Stimulated activated CD4-positive, alpha-beta T cell treated with anti-CD3 and anti-CD28 coated beads, Interleukin-2, amount 100 ng/mL, for 4 hours (primary cell): Measurements from ENCODE around the gene ZNF410.
A peak's percentile ranks its signal among the peaks of the same experiment; 100 is the strongest.
"Not testable (repeated sequence)": the region's sequence is repeated elsewhere in the genome, so short reads cannot be mapped to it uniquely, and the experiment has no call there.

Source experiments
- DNase-seq: peaks from one replicate; pipeline ENCODE4 v3.0.0-alpha.2; 2020; ENCODE audit warnings: low read depth

The ZNF410 gene, protein sequence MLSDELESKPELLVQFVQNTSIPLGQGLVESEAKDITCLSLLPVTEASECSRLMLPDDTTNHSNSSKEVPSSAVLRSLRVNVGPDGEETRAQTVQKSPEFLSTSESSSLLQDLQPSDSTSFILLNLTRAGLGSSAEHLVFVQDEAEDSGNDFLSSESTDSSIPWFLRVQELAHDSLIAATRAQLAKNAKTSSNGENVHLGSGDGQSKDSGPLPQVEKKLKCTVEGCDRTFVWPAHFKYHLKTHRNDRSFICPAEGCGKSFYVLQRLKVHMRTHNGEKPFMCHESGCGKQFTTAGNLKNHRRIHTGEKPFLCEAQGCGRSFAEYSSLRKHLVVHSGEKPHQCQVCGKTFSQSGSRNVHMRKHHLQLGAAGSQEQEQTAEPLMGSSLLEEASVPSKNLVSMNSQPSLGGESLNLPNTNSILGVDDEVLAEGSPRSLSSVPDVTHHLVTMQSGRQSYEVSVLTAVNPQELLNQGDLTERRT

DNA sequence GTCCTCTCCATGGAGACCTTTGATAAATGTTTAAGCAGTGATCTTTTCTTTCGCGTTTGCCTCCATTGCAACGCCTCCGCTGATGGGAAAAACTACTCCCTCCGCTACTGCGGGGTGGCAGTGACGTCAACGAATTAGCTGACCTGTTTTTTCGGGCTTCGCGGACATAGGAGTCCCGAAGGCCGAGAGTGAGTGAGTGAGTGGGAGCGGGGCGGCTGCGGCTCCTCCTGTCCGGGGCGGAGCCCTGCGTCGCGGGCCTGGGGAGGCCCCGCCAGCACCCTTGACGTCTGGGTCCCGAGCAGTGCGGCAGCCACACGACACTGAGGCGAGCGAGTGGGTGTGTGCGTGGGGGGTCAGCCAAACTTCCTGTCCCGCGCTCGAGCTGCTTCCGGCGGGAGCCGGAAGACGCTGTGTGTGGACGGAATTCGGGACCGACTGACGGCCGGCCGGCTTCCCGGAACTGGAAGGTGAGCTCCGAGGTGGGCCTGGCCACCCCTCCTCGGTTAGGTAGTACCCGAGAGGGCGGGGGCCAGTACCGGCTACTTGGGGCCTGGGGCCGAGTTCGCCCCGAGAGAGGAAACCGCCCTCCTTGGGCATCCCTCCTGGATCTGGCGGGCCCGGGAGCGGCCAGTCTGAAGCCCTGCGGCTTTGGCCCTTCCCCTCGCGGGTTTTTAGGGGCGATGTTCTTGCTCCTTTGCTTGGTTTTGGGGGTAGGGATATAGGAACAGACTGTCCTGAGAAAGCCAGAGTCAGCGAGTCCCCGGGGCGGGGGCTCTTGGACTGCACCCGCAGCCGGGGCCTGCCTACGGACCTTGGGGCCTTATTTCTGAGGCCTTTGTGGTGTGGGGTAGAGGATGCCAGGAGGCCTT is at the start of gene ZNF410:
TSS of gene ZNF410 (plus strand) at position 411 of the 869 bp plus-strand sequence. CDS start 5,317 bp downstream, outside the sequence.
- DNase-seq, result peak; percentile 89

DNA sequence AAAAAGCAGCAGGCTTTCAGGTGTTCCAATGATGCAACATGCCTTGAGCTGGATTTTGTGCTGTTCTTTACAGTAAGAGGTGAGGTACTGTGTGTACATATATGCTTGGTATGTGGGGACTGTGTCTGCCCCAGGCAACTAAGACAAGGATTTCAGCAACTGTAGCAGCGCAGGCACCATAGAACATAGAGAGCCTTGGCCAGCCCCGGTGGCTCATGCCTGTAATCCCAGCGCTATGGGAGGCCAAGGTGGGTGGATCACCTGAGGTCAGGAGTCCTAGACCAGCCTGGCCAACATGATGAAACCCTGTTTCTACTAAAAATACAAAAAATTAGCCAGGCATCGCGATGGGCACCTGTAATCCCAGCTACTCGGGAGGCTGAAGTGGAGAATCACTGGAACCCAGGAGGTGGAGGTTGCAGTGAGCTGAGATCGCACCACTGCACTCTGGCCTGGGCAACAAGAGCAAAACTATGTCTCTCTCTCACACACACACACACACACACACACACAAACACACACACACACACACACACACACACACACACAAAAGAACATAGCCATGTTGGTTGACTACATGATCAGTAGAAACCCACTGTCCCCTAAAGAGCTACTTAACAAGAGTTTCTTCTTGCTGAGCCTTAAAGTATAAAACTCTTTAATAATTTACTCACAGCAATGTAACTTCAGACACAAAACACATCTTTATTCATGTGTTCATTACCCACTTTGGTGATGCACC is 48.2 kb upstream of the ZNF410 start:
- not testable (repeated sequence) for DNase-seq

DNA sequence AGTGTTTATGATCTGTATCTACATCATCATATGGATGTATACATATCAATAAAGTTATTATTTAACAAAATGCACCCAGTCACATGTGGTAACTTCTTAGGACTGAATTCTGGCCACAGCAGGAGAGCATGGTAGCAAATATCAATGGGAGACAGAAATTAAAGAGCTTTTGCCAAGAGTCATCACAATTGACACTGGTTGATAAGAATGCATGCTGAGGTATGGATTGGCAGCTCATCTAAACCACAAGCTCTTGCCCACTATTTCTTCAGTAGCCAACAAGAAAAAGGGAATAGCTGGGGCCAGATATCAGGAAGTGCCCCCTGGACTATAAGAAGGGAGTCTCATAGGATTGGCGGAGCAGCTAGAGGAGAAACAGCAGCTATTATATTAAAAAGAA is 44.5 kb upstream of the ZNF410 start:
- DNase-seq, result no peak

DNA sequence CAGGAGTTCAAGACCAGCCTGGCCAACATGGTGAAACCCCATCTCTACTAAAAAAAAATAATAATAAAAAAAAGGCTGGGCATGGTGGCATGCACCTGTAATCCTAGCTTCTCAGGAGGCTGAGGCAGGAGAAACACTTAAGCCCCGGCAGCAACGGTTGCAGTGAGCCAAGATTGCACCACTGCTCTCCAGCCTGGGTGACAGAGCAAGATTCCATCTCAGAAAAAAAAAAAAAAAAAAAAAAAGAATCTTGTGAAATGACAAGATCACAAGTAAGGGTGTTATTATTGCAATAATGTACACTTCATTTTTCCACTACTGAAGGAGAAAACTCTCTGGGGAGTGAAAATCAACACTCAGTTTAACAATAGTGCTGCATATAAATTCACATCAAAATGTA is 43.8 kb upstream of the ZNF410 start:
- no peak for DNase-seq

DNA sequence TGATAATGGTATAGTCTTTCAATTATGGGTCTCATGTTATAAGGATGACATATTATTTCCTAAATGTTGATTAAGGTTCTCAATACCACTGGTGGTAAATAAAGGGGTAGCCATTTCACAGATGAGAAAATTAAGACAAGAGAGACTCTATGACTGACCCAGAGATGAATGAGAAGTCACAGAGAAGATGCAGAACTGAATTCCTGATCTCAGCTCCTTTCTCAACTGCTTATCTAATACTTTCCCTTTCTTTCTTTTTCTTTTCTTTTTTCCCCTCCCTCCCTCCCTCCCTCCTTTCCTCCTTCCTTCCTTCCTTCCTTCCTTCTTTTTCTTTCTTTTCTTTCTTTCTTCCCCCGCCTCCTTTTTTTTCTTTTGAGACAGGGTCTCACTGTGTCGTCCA is 43.4 kb upstream of the ZNF410 start:
- no peak for DNase-seq

DNA sequence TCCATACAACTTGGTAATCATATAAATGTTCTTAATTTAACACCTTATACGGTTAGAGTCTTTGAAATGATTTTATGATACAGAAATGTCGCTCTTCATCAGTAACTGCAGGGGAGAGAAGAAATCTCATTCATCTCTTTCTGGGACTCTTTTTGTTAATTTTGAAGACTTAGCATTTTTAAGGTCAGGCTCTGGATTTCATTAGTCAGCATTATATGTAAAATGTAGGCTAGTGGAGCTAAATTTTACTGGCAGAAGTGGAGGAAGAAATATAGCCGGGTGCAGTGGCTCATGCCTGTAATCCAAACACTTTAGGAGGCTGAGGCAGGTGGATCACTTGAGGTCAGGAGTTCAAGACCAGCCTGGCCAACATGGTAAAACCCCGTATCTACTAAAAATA is 39.7 kb upstream of the ZNF410 start:
- DNase-seq, result no peak

DNA sequence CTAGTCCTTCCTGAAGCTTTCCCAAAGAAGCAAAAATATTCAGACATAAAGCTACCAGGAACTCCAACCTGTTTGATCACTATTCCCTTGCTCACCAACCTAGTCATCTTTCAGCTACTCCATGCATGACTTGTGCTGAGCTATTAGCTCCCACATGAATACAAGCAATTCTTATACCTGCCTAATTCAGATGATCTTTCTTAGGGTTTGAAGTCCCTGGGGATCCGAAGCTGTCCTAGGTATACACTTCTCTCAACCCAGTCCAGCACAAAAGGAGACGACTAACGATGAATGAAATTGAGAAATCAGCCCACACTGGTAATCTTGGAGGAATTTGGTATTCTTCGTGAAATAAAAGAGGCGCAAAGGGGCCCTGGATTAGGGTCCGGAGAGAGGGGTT is 35.7 kb upstream of the ZNF410 start:
- DNase-seq, result no peak

DNA sequence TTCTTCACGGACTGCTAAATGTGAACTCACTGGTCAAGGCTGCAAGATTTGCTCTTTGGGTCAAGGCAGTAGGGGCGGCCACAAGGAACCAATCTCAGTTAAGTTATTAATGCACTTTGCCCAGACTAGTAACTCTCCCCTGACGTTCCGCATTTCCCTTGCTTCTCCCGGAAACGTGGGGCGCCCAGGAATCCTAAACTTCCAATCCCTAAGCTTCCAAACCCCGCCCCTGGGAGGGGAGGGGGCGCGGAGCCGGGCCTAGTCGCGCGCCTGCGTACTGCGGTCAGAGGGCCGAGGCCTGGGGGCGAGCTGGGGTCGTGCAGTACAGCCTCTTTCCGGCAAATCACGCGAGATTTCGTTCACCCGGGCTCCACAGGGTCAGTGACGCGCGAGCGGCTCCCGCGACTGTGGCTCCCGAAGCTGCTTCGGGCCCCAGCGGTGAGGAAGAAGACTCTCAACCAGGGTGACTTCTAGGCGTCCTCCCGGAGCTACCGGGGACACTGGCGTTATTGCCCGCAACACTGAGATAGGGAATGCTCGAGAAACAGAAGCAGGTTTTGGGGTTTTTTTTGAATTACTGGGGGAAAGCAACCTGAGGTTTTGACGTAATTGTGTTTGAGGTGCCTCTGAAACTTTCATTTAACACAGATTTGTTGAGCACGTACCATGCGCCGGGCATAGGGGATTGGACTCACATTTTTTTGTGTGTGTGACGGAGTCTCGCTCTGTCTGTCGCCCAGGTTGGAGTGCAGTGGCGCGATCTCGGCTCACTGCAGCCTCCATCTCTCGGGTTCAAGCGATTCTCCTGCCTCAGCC is 34.9 kb upstream of the ZNF410 start, which contains the start of gene PTGR2:
TSS of gene PTGR2 (plus strand) at position 265 of the 816 bp plus-strand sequence. CDS start 7,032 bp downstream, outside the sequence.
- DNase-seq, result peak; percentile 87

DNA sequence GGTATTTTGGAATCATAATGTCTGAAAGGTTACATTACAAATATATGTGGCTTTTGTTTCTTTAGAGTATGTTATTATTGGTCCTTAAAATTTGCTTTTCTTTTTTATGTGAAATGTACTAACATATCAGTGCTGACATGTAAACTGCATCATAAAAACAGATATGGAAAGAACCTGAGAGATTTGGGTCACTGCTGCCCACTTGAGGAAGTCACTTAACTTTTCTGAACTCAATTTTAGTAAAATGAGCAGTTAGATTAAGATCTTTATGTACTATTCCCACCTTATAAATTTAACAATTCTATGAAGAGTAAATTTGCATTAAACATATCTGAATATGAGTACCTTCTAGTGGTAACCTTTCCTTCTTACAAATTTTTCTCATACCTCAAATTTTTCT is 27.5 kb upstream of the ZNF410 start:
- DNase-seq, result no peak

DNA sequence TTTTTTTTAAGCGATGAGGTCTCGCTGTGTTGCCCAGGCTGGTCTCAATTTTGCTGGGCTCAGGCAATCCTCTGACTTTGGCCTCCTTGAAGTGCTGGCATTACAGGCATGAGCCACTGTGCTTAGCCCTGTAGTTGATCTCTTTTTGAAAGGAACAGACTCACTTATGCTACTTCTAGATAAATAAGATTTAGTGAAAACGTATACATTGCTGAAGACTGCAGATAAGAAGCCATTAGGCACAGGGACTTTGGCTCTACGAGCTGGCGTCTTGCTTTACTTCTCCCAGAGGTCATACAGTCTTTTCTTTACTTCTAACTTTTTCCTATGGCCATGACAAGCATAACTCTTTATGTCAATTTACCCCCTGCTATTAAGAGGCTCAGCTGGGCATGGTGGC is 25.6 kb upstream of the ZNF410 start:
- DNase-seq, result no peak

DNA sequence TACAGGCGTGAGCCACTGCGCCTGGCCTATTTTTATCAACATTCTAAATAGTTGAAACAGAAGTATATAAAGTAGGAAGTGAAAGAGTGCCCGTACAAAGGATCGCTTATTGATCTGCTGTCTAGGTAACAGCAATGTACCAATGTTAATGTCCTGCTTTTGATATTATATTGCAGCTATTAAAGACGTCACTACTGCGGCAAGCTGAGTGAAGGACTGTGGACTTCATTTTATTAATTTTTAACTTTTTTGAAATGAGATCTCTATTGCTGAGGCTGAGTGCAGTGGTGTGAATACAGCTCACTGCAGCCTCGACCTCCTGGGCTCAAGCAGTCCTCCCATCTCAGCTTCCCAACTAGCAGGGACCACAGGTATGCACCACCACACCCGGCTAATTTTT is 24.2 kb upstream of the ZNF410 start:
- no peak for DNase-seq

DNA sequence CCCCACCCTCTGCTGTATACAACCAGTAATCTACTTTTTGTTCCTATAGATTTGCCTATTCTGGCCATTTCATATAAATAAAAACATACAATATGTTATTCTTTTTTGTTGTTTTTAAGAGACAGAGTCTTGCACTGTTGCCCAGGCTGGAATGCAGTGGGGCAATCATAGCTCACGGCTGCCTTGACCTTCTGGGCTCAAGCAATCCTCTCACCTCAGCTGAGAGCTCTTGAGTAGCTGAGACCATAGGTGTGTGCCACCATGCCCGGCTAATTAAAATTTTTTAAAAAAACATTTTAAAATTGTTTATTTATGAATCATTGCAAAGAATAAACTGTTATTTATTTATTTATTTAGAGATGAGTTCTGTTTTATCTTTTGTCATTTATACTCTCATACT is 23.4 kb upstream of the ZNF410 start:
- DNase-seq, result no peak

DNA sequence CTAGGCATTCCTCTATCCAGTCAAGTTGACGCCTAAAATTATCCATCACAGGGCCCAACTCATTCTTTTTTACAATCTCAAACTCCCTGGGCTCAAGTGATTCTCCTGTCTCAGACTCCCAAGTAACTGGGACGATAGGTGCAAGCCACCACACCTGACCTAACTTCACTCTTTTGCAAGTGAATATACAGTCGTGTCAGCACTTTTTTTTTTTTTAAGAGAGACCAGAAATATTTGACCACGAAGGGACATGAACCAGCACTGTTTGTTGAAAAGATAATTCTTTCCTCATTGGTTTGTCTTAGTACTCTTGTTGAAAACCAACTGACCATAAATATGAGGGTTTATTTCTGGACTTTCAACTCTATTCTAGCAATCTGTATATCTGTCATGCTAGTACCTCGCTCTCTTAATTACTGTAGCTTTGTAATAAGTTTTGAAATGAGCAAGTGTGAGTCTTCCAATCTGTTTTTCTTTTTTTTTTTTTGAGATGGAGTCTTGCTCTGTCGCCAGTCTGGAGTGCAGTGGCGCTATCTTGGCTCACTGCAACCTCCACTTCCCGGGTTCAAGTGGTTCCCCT is 21.0 kb upstream of the ZNF410 start:
- no peak for DNase-seq

DNA sequence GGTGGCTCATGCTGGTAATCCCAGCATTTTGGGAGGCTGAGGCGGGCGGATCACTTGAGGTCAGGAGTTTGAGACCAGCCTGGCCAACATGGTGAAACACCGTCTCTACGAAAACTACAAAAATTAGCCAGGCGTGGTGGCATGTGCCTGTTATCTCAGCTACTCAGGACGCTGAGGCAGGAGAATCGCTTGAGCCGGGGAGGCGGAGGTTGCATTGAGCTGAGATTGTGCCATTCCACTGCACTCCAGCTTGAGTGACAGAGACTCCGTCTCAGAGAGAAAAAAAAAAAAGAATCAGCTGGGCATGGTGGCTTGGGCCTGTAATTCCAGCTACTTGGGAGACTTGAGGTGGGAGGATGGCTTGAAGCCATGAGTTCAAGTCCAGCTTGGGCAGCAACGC is 16.9 kb upstream of the ZNF410 start:
- not testable (repeated sequence) for DNase-seq

DNA sequence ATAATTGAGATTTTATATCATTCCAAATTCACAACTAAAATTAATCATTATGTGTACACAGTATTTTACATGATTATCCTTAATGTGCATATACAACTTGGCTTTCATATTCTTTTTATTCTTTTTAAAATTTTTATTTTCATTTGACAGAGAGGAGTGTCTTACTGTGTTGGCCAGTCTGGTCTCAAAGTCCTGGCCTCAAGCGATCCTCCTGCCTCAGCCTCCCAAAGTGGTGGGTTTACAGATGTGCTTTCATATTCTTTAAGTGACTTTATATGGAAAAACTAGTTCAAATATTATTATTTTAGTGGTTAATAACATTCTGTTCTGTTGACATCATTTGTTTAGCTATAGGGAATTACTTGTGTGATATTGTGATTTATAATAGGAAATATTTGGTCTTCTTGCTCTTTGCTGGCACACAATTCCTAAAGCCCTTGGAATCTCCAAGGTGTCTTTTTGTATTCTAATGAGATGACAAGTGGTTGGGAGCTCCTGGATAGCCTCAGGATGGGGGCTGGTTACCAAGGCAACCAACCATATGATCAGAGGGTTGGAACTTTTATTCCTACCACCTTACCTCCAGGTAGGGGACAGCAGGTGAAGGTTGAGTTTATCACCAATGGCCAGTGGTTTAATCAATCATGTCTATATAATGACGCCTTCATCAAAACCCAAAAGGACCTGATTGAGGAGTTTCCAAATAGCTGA is 16.0 kb upstream of the ZNF410 start:
- DNase-seq, result no peak

DNA sequence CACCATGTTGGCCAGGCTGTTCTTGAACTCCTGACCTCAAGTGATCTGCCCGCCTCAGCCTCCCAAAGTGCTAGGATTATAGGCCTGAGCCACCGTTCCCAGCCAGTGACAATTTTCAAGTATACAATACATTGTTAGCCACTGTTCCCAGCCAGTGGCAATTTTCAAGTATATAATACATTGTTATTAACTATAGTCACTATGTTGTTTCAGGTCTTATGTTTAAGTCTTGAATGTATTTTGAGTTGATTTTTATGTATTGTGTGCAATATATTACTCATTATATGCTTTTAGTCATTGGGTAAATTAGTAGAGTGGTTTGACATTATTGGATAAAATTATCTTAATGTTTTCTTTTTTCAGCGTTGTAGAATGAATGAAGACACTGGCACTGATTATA is 13.0 kb upstream of the ZNF410 start:
- DNase-seq, result no peak

DNA sequence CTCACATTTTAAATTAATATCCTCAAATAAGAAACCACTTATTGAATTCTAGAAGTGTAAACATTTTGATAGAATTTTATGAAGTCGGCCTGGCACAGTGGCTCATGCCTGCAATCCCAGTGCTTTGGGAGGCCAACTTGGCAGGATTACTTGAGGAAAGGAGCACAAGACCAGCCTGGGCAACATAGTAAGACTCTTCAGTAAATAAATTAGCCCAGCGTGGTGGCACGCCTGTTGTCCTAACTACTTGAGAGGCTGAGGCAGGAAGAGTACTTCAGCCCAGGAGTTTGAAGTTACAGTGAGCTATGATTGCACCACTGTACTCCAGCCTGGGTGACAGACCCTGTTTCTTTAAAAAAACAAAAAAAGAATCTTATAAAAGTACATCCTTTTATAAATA is 8.9 kb upstream of the ZNF410 start:
- DNase-seq, result no peak

DNA sequence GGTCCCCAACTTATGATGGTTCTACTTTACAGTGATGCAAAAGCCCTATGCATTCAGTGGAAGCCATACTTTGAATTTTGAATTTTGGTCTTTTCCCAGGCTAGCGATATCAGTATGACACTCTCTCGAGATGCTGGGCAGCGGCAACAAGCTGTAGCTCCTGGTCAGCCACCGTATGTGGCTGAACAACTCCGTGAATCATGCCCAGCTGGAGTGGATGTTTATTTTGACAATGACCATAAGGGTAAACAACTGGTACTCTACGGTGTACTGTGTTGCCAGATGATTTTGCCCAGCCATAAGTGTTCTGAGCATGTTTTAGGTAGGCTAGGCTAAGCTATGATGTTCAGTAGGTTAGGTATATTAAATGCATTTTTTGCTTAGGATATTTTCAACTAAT is 8.2 kb upstream of the ZNF410 start:
- no peak for DNase-seq

DNA sequence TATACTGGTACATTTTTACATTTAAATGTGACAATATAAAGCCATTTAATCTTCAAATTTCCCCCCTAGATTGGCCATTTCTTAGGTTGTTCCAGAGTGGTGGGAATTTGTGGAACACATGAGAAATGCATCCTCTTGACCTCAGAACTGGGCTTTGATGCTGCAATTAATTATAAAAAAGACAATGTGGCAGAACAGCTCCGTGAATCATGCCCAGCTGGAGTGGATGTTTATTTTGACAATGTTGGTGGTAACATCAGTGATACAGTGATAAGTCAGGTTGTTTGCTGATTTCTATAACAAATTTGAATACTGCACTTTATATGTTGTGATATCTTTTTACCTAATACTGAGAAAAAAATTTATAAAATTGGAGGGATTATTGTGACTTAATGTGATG is 7.6 kb upstream of the ZNF410 start:
- no peak for DNase-seq

DNA sequence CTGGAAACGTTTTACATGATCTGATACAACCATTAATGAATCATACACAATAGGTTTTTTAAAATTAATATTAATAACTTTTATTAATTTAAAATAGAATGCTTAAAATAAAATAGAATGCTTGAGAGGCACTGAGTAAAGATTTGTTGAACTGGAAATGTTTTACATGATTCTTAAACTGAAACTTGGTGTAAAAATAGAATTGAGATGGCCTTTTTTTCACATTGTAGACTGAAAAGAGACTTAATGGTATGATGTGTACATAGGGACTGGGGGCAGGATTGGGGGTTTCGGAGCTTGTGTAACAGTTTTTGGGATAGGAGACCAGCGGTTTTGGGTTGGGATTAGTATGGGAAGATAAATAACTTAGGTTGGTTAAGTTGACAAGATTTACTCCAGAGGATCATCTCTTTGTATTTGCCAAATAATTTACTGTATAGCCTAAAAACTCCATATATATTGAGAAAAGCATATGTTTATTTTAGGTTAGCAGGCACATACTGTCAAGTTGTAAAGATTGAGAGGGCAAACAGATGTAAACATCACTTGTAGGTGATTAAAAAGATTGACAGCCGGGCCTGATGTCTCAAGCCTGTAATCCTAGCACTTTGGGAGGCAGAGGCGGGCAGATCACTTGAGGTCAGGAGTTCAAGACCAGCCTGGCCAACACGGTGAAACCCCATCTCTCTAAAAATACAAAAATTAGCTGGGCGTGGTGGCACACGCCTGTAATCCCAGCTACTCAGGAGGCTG is 2.0 kb upstream of the ZNF410 start:
- DNase-seq, result no peak
